Measurements from ENCODE around the gene SLC29A3. TPM values are rescaled to one million over a fixed set of nuclear protein-coding genes. Genes with fewer than 3 reads are reported as not detected.

The SLC29A3 gene
- total and polyA plus RNA-seq, 4 experiments from 2014 or later: 7.0 to 9.1 (median 8.2) TPM

DNA sequence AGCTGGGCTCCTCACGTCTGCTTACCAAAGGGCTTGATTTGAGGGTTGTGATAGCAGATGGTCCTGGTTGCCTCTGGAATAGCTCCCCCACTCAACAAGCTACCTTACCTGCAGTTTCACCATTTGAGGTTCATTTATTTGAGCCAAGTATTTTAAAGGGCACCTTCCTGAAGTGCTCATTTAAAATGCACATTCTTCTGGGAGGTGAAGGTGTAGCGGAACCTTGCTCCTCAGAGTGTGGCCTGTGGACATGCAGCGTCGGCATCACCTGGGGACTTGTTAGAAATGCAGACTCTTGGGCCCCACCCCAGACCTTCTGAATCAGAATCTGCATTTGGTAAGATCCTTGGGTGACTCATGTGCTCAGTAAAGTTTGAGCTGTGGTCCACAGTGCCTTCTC lies 79.9 kb downstream of the SLC29A3 start:
- POLR2A ChIA-PET (ENCODE audit: partially characterized antibody): no interaction called here
- peaks cover 24% of the 10 kb centered on the region for H3K27me3 ChIP-seq (ENCODE audit: insufficient read depth, low read length)
- H3K27me3 Mint-ChIP-seq: peaks cover 35 to 46% of the 10 kb centered on the region in 2 donors

DNA sequence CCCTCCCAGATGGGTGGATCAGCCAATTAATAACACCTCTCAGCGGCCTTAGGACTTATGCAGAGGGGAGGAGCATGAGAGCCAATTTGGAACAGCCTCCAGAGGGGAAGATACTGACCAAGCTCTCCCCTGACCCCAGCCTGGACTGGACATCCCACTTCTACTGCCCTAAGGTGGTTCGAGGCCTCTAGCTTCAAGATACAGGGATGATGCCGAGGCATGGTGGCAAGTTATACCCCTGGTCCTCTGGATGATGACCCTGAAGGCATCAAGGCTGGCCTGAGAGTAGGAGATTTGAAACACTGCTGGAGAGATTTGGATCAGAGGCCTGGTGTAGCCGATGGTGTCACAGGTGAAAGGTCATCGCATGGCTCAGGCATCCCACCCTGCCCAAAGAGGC lies 80.9 kb downstream of the SLC29A3 start:
- intact Hi-C loops (cut with micrococcal nuclease): no loop called here
- Histone ChIP-seq H3K36me3 (ENCODE audit: insufficient read depth, low read length) (no peaks in the 10 kb centered on the region), H3K27ac (ENCODE audit: low read depth, low read length) (no peak overlapping the region), H3K4me1 (ENCODE audit: insufficient read depth, low read length) (peaks cover 8% of the 10 kb centered on the region), H3K9me3 (ENCODE audit: control insufficient read depth in 1 of 2, low read length in 2 of 2) (no peaks in the 10 kb centered on the region), H3K27me3 (ENCODE audit: insufficient read depth, low read length) (peaks cover 24% of the 10 kb centered on the region), H3K4me3 (ENCODE audit: low read length in 2 of 2) (no peak overlapping the region)
- POLR2A ChIA-PET (ENCODE audit: partially characterized antibody): no interaction called here
- no peaks in the 10 kb centered on the region for H3K36me3 Mint-ChIP-seq
- no peak overlapping the region for H3K4me3 Mint-ChIP-seq
- peak overlapping the region in 1 of 7 donors; percentile 2 for H3K27ac Mint-ChIP-seq
- H3K4me1 Mint-ChIP-seq: peaks cover 4 to 14% (median 9%) of the 10 kb centered on the region in 4 donors
- DNase-seq: no peak
- no peaks in the 10 kb centered on the region for H3K9me3 Mint-ChIP-seq
- CTCF ChIA-PET (ENCODE audit: partially characterized antibody): no interaction called here
- H3K27me3 Mint-ChIP-seq: peaks cover 31 to 45% of the 10 kb centered on the region in 2 donors

More for the DNA sequence above, 79.9 kb downstream of the SLC29A3 start:
- no peak overlapping the region for H3K27ac ChIP-seq (ENCODE audit: low read depth, low read length)
- Mint-ChIP-seq H3K27ac (no peak overlapping the region), H3K4me1 (peaks cover 4 to 14% (median 9%) of the 10 kb centered on the region in 4 donors), H3K4me3 (no peak overlapping the region), H3K36me3 (no peaks in the 10 kb centered on the region), H3K9me3 (no peaks in the 10 kb centered on the region)
- H3K36me3 ChIP-seq (ENCODE audit: insufficient read depth, low read length): no peaks in the 10 kb centered on the region
- intact Hi-C loops (cut with micrococcal nuclease): no loop called here
- no peak overlapping the region for H3K4me3 ChIP-seq (ENCODE audit: low read length in 2 of 2)
- no peak for DNase-seq
- CTCF ChIA-PET (ENCODE audit: partially characterized antibody): interaction anchor here (0.7 to 1.4 kb wide), 2 partner anchors 14 to 15 kb away, joined by 3 to 4 read pairs; no protein-coding TSS in a partner anchor
- no peaks in the 10 kb centered on the region for H3K9me3 ChIP-seq (ENCODE audit: control insufficient read depth in 1 of 2, low read length in 2 of 2)
- peaks cover 8% of the 10 kb centered on the region for H3K4me1 ChIP-seq (ENCODE audit: insufficient read depth, low read length)

DNA sequence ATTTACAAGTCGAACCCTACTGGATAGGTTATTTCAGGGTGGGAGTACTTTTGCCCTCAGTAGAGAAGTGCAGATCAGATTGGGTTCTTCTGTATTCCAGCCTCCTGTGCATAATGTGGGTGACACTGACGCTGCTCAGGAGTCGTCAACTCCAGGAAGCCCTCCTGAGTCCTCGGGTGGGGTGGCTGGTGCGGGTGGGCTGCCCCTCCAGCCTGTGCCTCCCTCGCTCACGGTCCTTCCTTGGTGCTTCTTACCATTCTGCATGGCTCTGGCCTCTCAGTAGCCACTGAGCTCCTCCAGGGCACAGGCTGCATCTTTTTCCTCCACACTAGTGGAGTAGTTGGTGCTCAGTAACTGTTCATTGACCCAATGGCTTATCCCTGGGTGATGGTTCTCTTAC lies 82.0 kb downstream of the SLC29A3 start:
- H3K4me1 Mint-ChIP-seq: peaks cover 3 to 14% (median 5%) of the 10 kb centered on the region in 4 donors
- H3K36me3 ChIP-seq (ENCODE audit: insufficient read depth, low read length): no peaks in the 10 kb centered on the region
- intact Hi-C loops (cut with micrococcal nuclease): no loop called here
- H3K4me1 ChIP-seq (ENCODE audit: insufficient read depth, low read length): peaks cover 8% of the 10 kb centered on the region
- no peak for DNase-seq
- H3K9me3 ChIP-seq (ENCODE audit: control insufficient read depth in 1 of 2, low read length in 2 of 2): no peaks in the 10 kb centered on the region
- ChIA-PET CTCF (ENCODE audit: partially characterized antibody) (no interaction called here), POLR2A (ENCODE audit: partially characterized antibody) (no interaction called here)
- H3K27ac ChIP-seq (ENCODE audit: low read depth, low read length): no peak overlapping the region
- no peaks in the 10 kb centered on the region for H3K36me3 Mint-ChIP-seq
- no peaks in the 10 kb centered on the region for H3K9me3 Mint-ChIP-seq
- no peak overlapping the region for H3K4me3 Mint-ChIP-seq
- no peak overlapping the region for H3K27ac Mint-ChIP-seq
- H3K27me3 ChIP-seq (ENCODE audit: insufficient read depth, low read length): peaks cover 22% of the 10 kb centered on the region
- no peak overlapping the region for H3K4me3 ChIP-seq (ENCODE audit: low read length in 2 of 2)
- H3K27me3 Mint-ChIP-seq: peaks cover 22 to 36% of the 10 kb centered on the region in 2 donors

DNA sequence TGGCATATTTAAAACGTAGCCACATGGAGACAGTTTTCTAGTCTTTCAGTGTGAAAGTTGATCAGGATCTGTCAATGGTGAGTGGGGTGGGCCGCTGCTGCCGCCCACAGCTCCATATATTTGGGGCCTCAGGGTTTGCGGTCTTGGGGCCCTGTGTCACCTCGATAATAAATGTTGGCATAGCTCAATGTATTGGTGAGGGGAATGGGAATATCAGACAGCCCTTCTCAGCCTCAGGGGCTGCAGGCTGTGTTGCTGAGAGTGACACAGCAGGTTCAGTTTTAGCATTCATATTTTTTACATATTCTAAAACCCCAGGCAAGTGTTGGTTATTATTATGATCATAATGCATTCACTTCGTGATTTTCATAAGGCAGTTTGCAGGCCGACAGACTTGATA lies 82.9 kb downstream of the SLC29A3 start:
- Histone ChIP-seq H3K27me3 (ENCODE audit: insufficient read depth, low read length) (peaks cover 20% of the 10 kb centered on the region), H3K9me3 (ENCODE audit: control insufficient read depth in 1 of 2, low read length in 2 of 2) (no peaks in the 10 kb centered on the region), H3K4me3 (ENCODE audit: low read length in 2 of 2) (no peak overlapping the region), H3K27ac (ENCODE audit: low read depth, low read length) (no peak overlapping the region), H3K4me1 (ENCODE audit: insufficient read depth, low read length) (peaks cover 8% of the 10 kb centered on the region), H3K36me3 (ENCODE audit: insufficient read depth, low read length) (no peaks in the 10 kb centered on the region)
- no peak overlapping the region for H3K27ac Mint-ChIP-seq
- ChIA-PET POLR2A (ENCODE audit: partially characterized antibody) (no interaction called here), CTCF (ENCODE audit: partially characterized antibody) (interaction anchor here (0.6 to 1.0 kb wide), 2 partner anchors 16 to 234 kb away, joined by 3 to 4 read pairs; no protein-coding TSS in a partner anchor)
- peaks cover 23 to 41% of the 10 kb centered on the region in 2 donors for H3K27me3 Mint-ChIP-seq
- no peaks in the 10 kb centered on the region for H3K36me3 Mint-ChIP-seq
- peaks cover 3 to 14% (median 5%) of the 10 kb centered on the region in 4 donors for H3K4me1 Mint-ChIP-seq
- no peaks in the 10 kb centered on the region for H3K9me3 Mint-ChIP-seq
- intact Hi-C loops (cut with micrococcal nuclease): no loop called here
- no peak overlapping the region for H3K4me3 Mint-ChIP-seq
- DNase-seq: no peak

DNA sequence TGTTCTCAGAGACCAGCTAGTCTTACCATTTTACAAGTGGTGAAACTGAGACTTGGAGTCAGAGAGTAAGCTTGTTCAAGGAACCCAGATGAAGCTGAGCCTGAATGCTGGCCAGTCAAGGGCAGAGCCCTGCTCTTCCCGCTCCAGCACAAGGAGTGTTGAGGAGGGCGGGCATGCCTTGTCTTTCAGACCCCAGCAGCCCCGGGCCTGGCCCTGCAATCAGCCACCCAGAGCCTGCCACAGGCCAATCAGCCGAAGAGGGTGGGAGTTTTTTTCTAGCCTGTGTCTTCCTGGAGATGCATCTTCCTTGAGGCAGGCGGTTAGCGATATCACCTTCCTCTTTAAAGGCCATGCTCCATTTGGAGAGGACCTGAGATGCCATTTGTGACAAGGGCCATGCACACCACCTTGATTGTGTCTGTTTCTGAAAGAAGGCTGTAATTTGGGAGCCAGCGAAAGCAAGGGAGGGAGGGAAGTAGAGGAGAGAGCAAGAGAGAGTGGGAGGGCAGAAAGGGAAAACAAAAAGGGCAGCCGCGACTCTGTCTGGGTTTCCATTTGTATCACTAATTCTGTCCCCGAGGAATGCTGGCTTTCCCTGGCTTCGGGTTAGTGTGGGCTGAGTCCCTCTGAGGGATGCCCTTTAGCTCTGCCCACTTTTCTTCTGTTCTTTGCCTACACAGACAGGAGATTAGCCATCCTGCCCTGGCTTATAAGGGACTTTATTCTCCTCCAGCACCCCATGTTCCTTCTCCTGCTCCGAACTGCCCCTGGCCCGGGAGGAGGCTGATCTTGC lies 85.6 kb downstream of the SLC29A3 start:
- Mint-ChIP-seq H3K36me3 (no peaks in the 10 kb centered on the region), H3K4me3 (no peak overlapping the region)
- H3K4me1 ChIP-seq (ENCODE audit: insufficient read depth, low read length): no peaks in the 10 kb centered on the region

DNA sequence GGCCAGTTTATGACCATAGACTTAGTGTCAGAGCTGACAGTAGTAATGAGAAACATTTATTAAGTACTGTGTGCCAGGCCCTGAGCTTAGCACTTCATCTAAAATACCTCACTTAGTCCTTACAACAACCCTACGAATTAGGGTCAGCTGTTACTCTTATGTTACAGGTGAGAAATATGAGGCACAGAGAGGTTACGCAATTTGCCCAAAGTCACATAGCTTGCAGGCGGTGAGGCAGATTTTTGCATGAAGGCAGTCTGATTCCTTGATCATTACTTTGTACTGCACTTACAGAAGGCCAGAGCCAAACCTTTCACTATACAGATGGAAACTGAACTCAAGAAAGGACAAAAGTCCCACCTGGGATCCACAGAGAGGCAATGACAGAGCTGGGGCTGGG lies 87.8 kb downstream of the SLC29A3 start:
- H3K9me3 ChIP-seq (ENCODE audit: control insufficient read depth in 1 of 2, low read length in 2 of 2): peaks cover 0 to 6% of the 10 kb centered on the region in 2 donors
- Mint-ChIP-seq H3K4me3 (no peak overlapping the region), H3K9me3 (peaks cover 1 to 16% (median 9%) of the 10 kb centered on the region in 8 donors), H3K36me3 (peaks cover 0 to 3% of the 10 kb centered on the region in 2 donors), H3K27ac (no peak overlapping the region), H3K27me3 (peaks cover 5 to 19% of the 10 kb centered on the region in 2 donors), H3K4me1 (no peaks in the 10 kb centered on the region)
- CTCF ChIA-PET (ENCODE audit: partially characterized antibody): interaction anchor here (1.2 kb wide), 1 partner anchor 163 kb away, joined by 3 read pairs; no protein-coding TSS in a partner anchor
- H3K27ac ChIP-seq (ENCODE audit: low read depth, low read length): no peak overlapping the region
- no peaks in the 10 kb centered on the region for H3K4me1 ChIP-seq (ENCODE audit: insufficient read depth, low read length)
- no peaks in the 10 kb centered on the region for H3K36me3 ChIP-seq (ENCODE audit: insufficient read depth, low read length)
- no peak overlapping the region for H3K4me3 ChIP-seq (ENCODE audit: low read length in 2 of 2)
- intact Hi-C loops (cut with micrococcal nuclease): no loop called here
- H3K27me3 ChIP-seq (ENCODE audit: insufficient read depth, low read length): no peaks in the 10 kb centered on the region
- POLR2A ChIA-PET (ENCODE audit: partially characterized antibody): no interaction called here
- no peak for DNase-seq

More for the DNA sequence above, 85.6 kb downstream of the SLC29A3 start:
- Histone ChIP-seq H3K27ac (ENCODE audit: low read depth, low read length) (no peak overlapping the region), H3K9me3 (ENCODE audit: control insufficient read depth in 1 of 2, low read length in 2 of 2) (no peaks in the 10 kb centered on the region), H3K27me3 (ENCODE audit: insufficient read depth, low read length) (no peaks in the 10 kb centered on the region), H3K4me3 (ENCODE audit: low read length in 2 of 2) (no peak overlapping the region), H3K36me3 (ENCODE audit: insufficient read depth, low read length) (no peaks in the 10 kb centered on the region)
- H3K27me3 Mint-ChIP-seq: peaks cover 12 to 26% of the 10 kb centered on the region in 2 donors
- ChIA-PET CTCF (ENCODE audit: partially characterized antibody) (no interaction called here), POLR2A (ENCODE audit: partially characterized antibody) (no interaction called here)
- intact Hi-C loops (cut with micrococcal nuclease): no loop called here
- peak overlapping the region in 1 of 7 donors; percentile 53 for H3K27ac Mint-ChIP-seq
- H3K9me3 Mint-ChIP-seq: peaks cover 0 to 3% (median 0%) of the 10 kb centered on the region in 8 donors
- H3K4me1 Mint-ChIP-seq: no peaks in the 10 kb centered on the region
- no peak for DNase-seq

DNA sequence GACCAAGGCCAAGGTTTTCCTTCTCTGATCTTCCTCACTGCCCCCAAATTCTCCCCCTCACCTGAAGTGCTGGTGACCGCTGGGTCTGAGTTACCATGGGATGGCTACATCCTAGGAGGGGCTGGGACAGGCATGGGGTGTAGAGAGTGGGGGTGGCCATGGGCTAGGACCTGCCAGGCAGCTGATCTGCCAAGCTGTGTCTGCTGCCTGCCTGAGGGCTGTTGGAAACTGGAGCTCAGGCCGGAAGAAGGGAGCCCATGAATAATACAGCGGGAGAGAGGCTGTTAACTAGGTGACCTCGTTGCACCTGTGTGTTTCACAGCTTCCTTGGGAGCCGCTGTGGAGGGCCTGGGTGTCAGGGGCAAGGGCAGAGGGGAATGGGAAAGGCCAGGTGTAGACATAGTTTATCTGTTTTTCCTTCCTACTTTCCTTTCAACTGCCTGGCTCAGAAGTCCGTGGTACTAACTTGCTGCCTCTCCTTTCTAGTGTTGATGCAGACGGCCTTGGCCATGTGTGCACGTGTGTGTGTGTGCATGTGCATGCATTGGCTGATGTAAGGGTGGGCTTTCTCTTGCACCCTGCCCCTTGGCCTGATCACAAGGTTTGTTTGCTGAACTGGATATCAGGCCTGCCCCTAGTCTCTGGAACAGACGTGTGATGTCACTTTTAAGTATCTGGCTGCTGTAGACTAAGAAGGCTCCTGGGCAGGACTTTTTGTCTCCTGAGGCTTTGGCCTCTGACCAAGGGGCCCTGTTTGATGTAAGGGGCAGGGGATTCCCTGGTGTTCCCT lies 89.6 kb downstream of the SLC29A3 start:
- peaks cover 5 to 18% of the 10 kb centered on the region in 2 donors for H3K27me3 Mint-ChIP-seq
- H3K27ac Mint-ChIP-seq: no peak overlapping the region
- Histone ChIP-seq H3K4me3 (ENCODE audit: low read length in 2 of 2) (no peak overlapping the region), H3K9me3 (ENCODE audit: control insufficient read depth in 1 of 2, low read length in 2 of 2) (peaks cover 0 to 9% of the 10 kb centered on the region in 2 donors), H3K4me1 (ENCODE audit: insufficient read depth, low read length) (no peaks in the 10 kb centered on the region), H3K27me3 (ENCODE audit: insufficient read depth, low read length) (no peaks in the 10 kb centered on the region), H3K27ac (ENCODE audit: low read depth, low read length) (no peak overlapping the region), H3K36me3 (ENCODE audit: insufficient read depth, low read length) (no peaks in the 10 kb centered on the region)
- no peaks in the 10 kb centered on the region for H3K4me1 Mint-ChIP-seq
- no peak for DNase-seq
- peaks cover 0 to 3% of the 10 kb centered on the region in 2 donors for H3K36me3 Mint-ChIP-seq
- peaks cover 2 to 25% (median 16%) of the 10 kb centered on the region in 8 donors for H3K9me3 Mint-ChIP-seq
- ChIA-PET CTCF (ENCODE audit: partially characterized antibody) (no interaction called here), POLR2A (ENCODE audit: partially characterized antibody) (no interaction called here)
- intact Hi-C loops (cut with micrococcal nuclease): no loop called here
- H3K4me3 Mint-ChIP-seq: no peak overlapping the region
